ENCODE results near the gene C17orf113. TPM values are rescaled to one million over a fixed set of nuclear protein-coding genes. Genes with fewer than 3 reads are reported as not detected.
"Not testable (repeated sequence)": the region's sequence is repeated elsewhere in the genome, so short reads cannot be mapped to it uniquely, and the experiment has no call there.

Gene C17orf113
- total RNA-seq, 2 donors from 2014 or later, result 1.7 to 2.9 TPM

- no peak for TF ChIP-seq CTCF (conservative IDR thresholded peaks at IDR 0.05)
- no peaks in the 10 kb centered on the region for H3K9me3 ChIP-seq (ENCODE audit: control insufficient read depth, low read length)
- no peak overlapping the region for H3K4me3 Mint-ChIP-seq
- H3K4me3 ChIP-seq (ENCODE audit: low read length), result no peak overlapping the region
- peaks cover 31% of the 10 kb centered on the region for H3K36me3 ChIP-seq (ENCODE audit: control insufficient read depth, insufficient read depth, low read length)
- peaks cover 3% of the 10 kb centered on the region for H3K4me1 ChIP-seq (ENCODE audit: control insufficient read depth, insufficient read depth, low read length)
- H3K36me3 Mint-ChIP-seq (ENCODE audit: low read depth), result peaks cover 34% of the 10 kb centered on the region
- H3K4me1 Mint-ChIP-seq, result peaks cover 25% of the 10 kb centered on the region
- no peak overlapping the region for H3K27ac ChIP-seq (ENCODE audit: low read depth, low read length)
- no peak overlapping the region for H3K9ac ChIP-seq (ENCODE audit: extremely low read depth, low read length, poor library complexity, severe bottlenecking)
- H3K27me3 Mint-ChIP-seq (ENCODE audit: insufficient read depth), result no peaks in the 10 kb centered on the region
- no peaks in the 10 kb centered on the region for H3K9me3 Mint-ChIP-seq
- no peaks in the 10 kb centered on the region for H3K27me3 ChIP-seq (ENCODE audit: control insufficient read depth, insufficient read depth, low read length, poor library complexity, severe bottlenecking)
- H3K27ac Mint-ChIP-seq, result peak overlapping the region; percentile 64
- DNase-seq, result peak; percentile 60
- WGBS, 2 experiments (ENCODE audit: insufficient coverage in 1 of 2, insufficient read length in 1 of 2), result 83 to 94% methylated on average over 2 to 3 of the region's 3 CpGs
Measured at GRCh38 chr17:42010898-42011516, 39.4 kb downstream of the C17orf113 start.

- peaks cover 29% of the 10 kb centered on the region for H3K36me3 ChIP-seq (ENCODE audit: control insufficient read depth, insufficient read depth, low read length)
- not testable (repeated sequence) for H3K27me3 ChIP-seq (ENCODE audit: control insufficient read depth, insufficient read depth, low read length, poor library complexity, severe bottlenecking); H3K4me3 ChIP-seq (ENCODE audit: low read length); H3K4me1 ChIP-seq (ENCODE audit: control insufficient read depth, insufficient read depth, low read length); H3K9me3 Mint-ChIP-seq; H3K9me3 ChIP-seq (ENCODE audit: control insufficient read depth, low read length); H3K4me3 Mint-ChIP-seq; DNase-seq; H3K9ac ChIP-seq (ENCODE audit: extremely low read depth, low read length, poor library complexity, severe bottlenecking); H3K27ac ChIP-seq (ENCODE audit: low read depth, low read length); H3K27me3 Mint-ChIP-seq (ENCODE audit: insufficient read depth)
- peaks cover 31% of the 10 kb centered on the region for H3K36me3 Mint-ChIP-seq (ENCODE audit: low read depth)
- peaks cover 21% of the 10 kb centered on the region for H3K4me1 Mint-ChIP-seq
- peak overlapping the region; percentile 58 for H3K27ac Mint-ChIP-seq
- 95 to 100% methylated on average over 1 to 9 of the region's 9 CpGs for WGBS, 2 experiments (ENCODE audit: insufficient coverage in 1 of 2, insufficient read length in 1 of 2)
Measured at GRCh38 chr17:42010266-42010680, 40.1 kb downstream of the C17orf113 start.

- Histone ChIP-seq H3K4me1 (ENCODE audit: control insufficient read depth, insufficient read depth, low read length) (no peaks in the 10 kb centered on the region), H3K4me3 (ENCODE audit: low read length) (no peak overlapping the region), H3K27ac (ENCODE audit: low read depth, low read length) (no peak overlapping the region), H3K9ac (ENCODE audit: extremely low read depth, low read length, poor library complexity, severe bottlenecking) (no peak overlapping the region), H3K27me3 (ENCODE audit: control insufficient read depth, insufficient read depth, low read length, poor library complexity, severe bottlenecking) (no peaks in the 10 kb centered on the region), H3K9me3 (ENCODE audit: control insufficient read depth, low read length) (no peaks in the 10 kb centered on the region), H3K36me3 (ENCODE audit: control insufficient read depth, insufficient read depth, low read length) (peaks cover 28% of the 10 kb centered on the region)
- no peak overlapping the region for H3K27ac Mint-ChIP-seq
- H3K4me1 Mint-ChIP-seq, result peaks cover 21% of the 10 kb centered on the region
- DNase-seq, result peak; percentile 70
- H3K27me3 Mint-ChIP-seq (ENCODE audit: insufficient read depth), result no peaks in the 10 kb centered on the region
- H3K36me3 Mint-ChIP-seq (ENCODE audit: low read depth), result peaks cover 27% of the 10 kb centered on the region
- H3K9me3 Mint-ChIP-seq, result no peaks in the 10 kb centered on the region
- TF ChIP-seq CTCF (conservative IDR thresholded peaks at IDR 0.05), result peak; percentile 30
- WGBS, 2 experiments (ENCODE audit: insufficient coverage in 1 of 2, insufficient read length in 1 of 2), result 93 to 97% methylated on average over 2 to 4 of the region's 4 CpGs
- H3K4me3 Mint-ChIP-seq, result no peak overlapping the region
Measured at GRCh38 chr17:42009170-42009569, 41.2 kb downstream of the C17orf113 start.

- no peaks in the 10 kb centered on the region for H3K9me3 ChIP-seq (ENCODE audit: control insufficient read depth, low read length)
- no peak overlapping the region for H3K4me3 ChIP-seq (ENCODE audit: low read length)
- no peak for DNase-seq
- no peaks in the 10 kb centered on the region for H3K4me1 Mint-ChIP-seq
- H3K27ac Mint-ChIP-seq, result peak overlapping the region; percentile 84
- H3K4me3 Mint-ChIP-seq, result no peak overlapping the region
- no peak for TF ChIP-seq CTCF (conservative IDR thresholded peaks at IDR 0.05)
- H3K27me3 ChIP-seq (ENCODE audit: control insufficient read depth, insufficient read depth, low read length, poor library complexity, severe bottlenecking), result no peaks in the 10 kb centered on the region
- no peak overlapping the region for H3K27ac ChIP-seq (ENCODE audit: low read depth, low read length)
- no peaks in the 10 kb centered on the region for H3K9me3 Mint-ChIP-seq
- no peaks in the 10 kb centered on the region for H3K4me1 ChIP-seq (ENCODE audit: control insufficient read depth, insufficient read depth, low read length)
- 67 to 100% methylated on average over 1 of the region's 1 CpG for WGBS, 2 experiments (ENCODE audit: insufficient coverage in 1 of 2, insufficient read length in 1 of 2)
- peaks cover 36% of the 10 kb centered on the region for H3K36me3 Mint-ChIP-seq (ENCODE audit: low read depth)
- peaks cover 53% of the 10 kb centered on the region for H3K36me3 ChIP-seq (ENCODE audit: control insufficient read depth, insufficient read depth, low read length)
- H3K9ac ChIP-seq (ENCODE audit: extremely low read depth, low read length, poor library complexity, severe bottlenecking), result no peak overlapping the region
- H3K27me3 Mint-ChIP-seq (ENCODE audit: insufficient read depth), result no peaks in the 10 kb centered on the region
Measured at GRCh38 chr17:42005166-42005565, 45.2 kb downstream of the C17orf113 start.

All from endodermal cell (in vitro differentiated cells).